ENCODE measurements around the gene CRIM1. TPM values are rescaled to one million over a fixed set of nuclear protein-coding genes. Genes with fewer than 3 reads are reported as not detected.

CRIM1 gene
- total RNA-seq, 5 donors from 2014 or later (not counting 1 experiment from before 2014, with no cell fraction given), result 2.0 to 5.8 (median 4.2) TPM

GRCh38 chr2:36513661-36514060, 158.1 kb downstream of the CRIM1 start:
- no peaks in the 10 kb centered on the region for H3K36me3 ChIP-seq (ENCODE audit: control insufficient read depth in 2 of 2, extremely low read depth in 1 of 2, insufficient read depth in 1 of 2, low read length in 1 of 2)
- no peak for ATAC-seq (replicated peaks in 1 of 4)
- H3K27ac ChIP-seq (ENCODE audit: low read length), result no peak overlapping the region
- Mint-ChIP-seq H3K9me3 (no peaks in the 10 kb centered on the region), H3K36me3 (peaks cover 20% of the 10 kb centered on the region), H3K27ac (no peak overlapping the region), H3K27me3 (no peaks in the 10 kb centered on the region), H3K4me3 (no peak overlapping the region), H3K4me1 (no peaks in the 10 kb centered on the region)
- DNase-seq, result no peak
- H3K4me3 ChIP-seq (ENCODE audit: control insufficient read depth in 1 of 2, extremely low read depth in 1 of 2, low read length in 1 of 2), result no peak overlapping the region
- H3K27me3 ChIP-seq (replicated peaks in 1 of 2; ENCODE audit: control insufficient read depth in 2 of 2, extremely low read depth in 1 of 2, insufficient read depth in 2 of 2, low read length in 1 of 2), result no peaks in the 10 kb centered on the region
- no peaks in the 10 kb centered on the region for H3K4me1 ChIP-seq (ENCODE audit: control insufficient read depth in 1 of 2, extremely low read depth in 1 of 2, insufficient read depth in 2 of 2, low read length in 2 of 2)
- ChIA-PET POLR2A (no interaction called here), CTCF (interaction anchor here in 1 of 2 donors (0.6 kb wide), 1 partner anchor 77 kb away, joined by 3 read pairs; no protein-coding TSS in a partner anchor)
- no peaks in the 10 kb centered on the region for H3K9me3 ChIP-seq
- 100% methylated on average over 2 of the region's 2 CpGs for WGBS (ENCODE audit: insufficient coverage)

- POLR2A ChIA-PET, result no interaction called here
- CTCF ChIA-PET, result no interaction called here
- Mint-ChIP-seq H3K4me1 (no peaks in the 10 kb centered on the region), H3K9me3 (no peaks in the 10 kb centered on the region), H3K27me3 (no peaks in the 10 kb centered on the region), H3K4me3 (no peak overlapping the region), H3K36me3 (peaks cover 27% of the 10 kb centered on the region), H3K27ac (no peak overlapping the region)
- Histone ChIP-seq H3K27ac (ENCODE audit: low read length) (no peak overlapping the region), H3K27me3 (replicated peaks in 1 of 2; ENCODE audit: control insufficient read depth in 2 of 2, extremely low read depth in 1 of 2, insufficient read depth in 2 of 2, low read length in 1 of 2) (no peaks in the 10 kb centered on the region), H3K9me3 (no peaks in the 10 kb centered on the region), H3K36me3 (ENCODE audit: control insufficient read depth in 2 of 2, extremely low read depth in 1 of 2, insufficient read depth in 1 of 2, low read length in 1 of 2) (no peaks in the 10 kb centered on the region), H3K4me1 (ENCODE audit: control insufficient read depth in 1 of 2, extremely low read depth in 1 of 2, insufficient read depth in 2 of 2, low read length in 2 of 2) (no peaks in the 10 kb centered on the region), H3K4me3 (ENCODE audit: control insufficient read depth in 1 of 2, extremely low read depth in 1 of 2, low read length in 1 of 2) (no peak overlapping the region)
- ATAC-seq (replicated peaks in 1 of 4) (no peak), DNase-seq (no peak)
- WGBS (ENCODE audit: insufficient coverage), result 96% methylated on average over 4 of the region's 7 CpGs
Measured at GRCh38 chr2:36515538-36515937, 160.0 kb downstream of the CRIM1 start.

GRCh38 chr2:36516136-36516870, 160.7 kb downstream of the CRIM1 start:
- Mint-ChIP-seq H3K9me3 (no peaks in the 10 kb centered on the region), H3K27ac (no peak overlapping the region), H3K27me3 (no peaks in the 10 kb centered on the region), H3K36me3 (peaks cover 32% of the 10 kb centered on the region), H3K4me3 (no peak overlapping the region), H3K4me1 (no peaks in the 10 kb centered on the region)
- Histone ChIP-seq H3K9me3 (no peaks in the 10 kb centered on the region), H3K27ac (ENCODE audit: low read length) (no peak overlapping the region), H3K4me1 (ENCODE audit: control insufficient read depth in 1 of 2, extremely low read depth in 1 of 2, insufficient read depth in 2 of 2, low read length in 2 of 2) (no peaks in the 10 kb centered on the region), H3K27me3 (replicated peaks in 1 of 2; ENCODE audit: control insufficient read depth in 2 of 2, extremely low read depth in 1 of 2, insufficient read depth in 2 of 2, low read length in 1 of 2) (no peaks in the 10 kb centered on the region), H3K4me3 (ENCODE audit: control insufficient read depth in 1 of 2, extremely low read depth in 1 of 2, low read length in 1 of 2) (no peak overlapping the region), H3K36me3 (ENCODE audit: control insufficient read depth in 2 of 2, extremely low read depth in 1 of 2, insufficient read depth in 1 of 2, low read length in 1 of 2) (no peaks in the 10 kb centered on the region)
- ChIA-PET POLR2A (no interaction called here), CTCF (no interaction called here)
- no peak for DNase-seq
- 96% methylated on average over 4 of the region's 8 CpGs for WGBS (ENCODE audit: insufficient coverage)
- no peak for ATAC-seq (replicated peaks in 1 of 4)

- H3K4me1 ChIP-seq (ENCODE audit: control insufficient read depth in 1 of 2, extremely low read depth in 1 of 2, insufficient read depth in 2 of 2, low read length in 2 of 2), result no peaks in the 10 kb centered on the region
- Mint-ChIP-seq H3K27ac (no peak overlapping the region), H3K36me3 (peaks cover 53% of the 10 kb centered on the region), H3K27me3 (no peaks in the 10 kb centered on the region), H3K9me3 (no peaks in the 10 kb centered on the region), H3K4me3 (no peak overlapping the region), H3K4me1 (no peaks in the 10 kb centered on the region)
- H3K4me3 ChIP-seq (ENCODE audit: control insufficient read depth in 1 of 2, extremely low read depth in 1 of 2, low read length in 1 of 2), result no peak overlapping the region
- no CpG with 5 or more reads among the region's 4 CpGs for WGBS (ENCODE audit: insufficient coverage)
- H3K27me3 ChIP-seq (replicated peaks in 1 of 2; ENCODE audit: control insufficient read depth in 2 of 2, extremely low read depth in 1 of 2, insufficient read depth in 2 of 2, low read length in 1 of 2), result no peaks in the 10 kb centered on the region
- no peaks in the 10 kb centered on the region for H3K9me3 ChIP-seq
- DNase-seq (no peak), ATAC-seq (replicated peaks in 1 of 4) (no peak)
- CTCF ChIA-PET, result no interaction called here
- H3K36me3 ChIP-seq (ENCODE audit: control insufficient read depth in 2 of 2, extremely low read depth in 1 of 2, insufficient read depth in 1 of 2, low read length in 1 of 2), result no peaks in the 10 kb centered on the region
- POLR2A ChIA-PET, result no interaction called here
- no peak overlapping the region for H3K27ac ChIP-seq (ENCODE audit: low read length)
Measured at GRCh38 chr2:36520431-36520830, 164.9 kb downstream of the CRIM1 start.

- Mint-ChIP-seq H3K27me3 (no peaks in the 10 kb centered on the region), H3K4me3 (no peak overlapping the region), H3K4me1 (no peaks in the 10 kb centered on the region), H3K9me3 (no peaks in the 10 kb centered on the region), H3K36me3 (peaks cover 66% of the 10 kb centered on the region), H3K27ac (no peak overlapping the region)
- ChIA-PET POLR2A (interaction anchor here in 1 of 2 donors (0.6 kb wide), 1 partner anchor 176 kb away, joined by 3 read pairs; no protein-coding TSS in a partner anchor), CTCF (no interaction called here)
- WGBS (ENCODE audit: insufficient coverage), result 82% methylated on average over 4 of the region's 4 CpGs
- Histone ChIP-seq H3K9me3 (no peaks in the 10 kb centered on the region), H3K27me3 (replicated peaks in 1 of 2; ENCODE audit: control insufficient read depth in 2 of 2, extremely low read depth in 1 of 2, insufficient read depth in 2 of 2, low read length in 1 of 2) (no peaks in the 10 kb centered on the region), H3K27ac (ENCODE audit: low read length) (no peak overlapping the region), H3K36me3 (ENCODE audit: control insufficient read depth in 2 of 2, extremely low read depth in 1 of 2, insufficient read depth in 1 of 2, low read length in 1 of 2) (no peaks in the 10 kb centered on the region), H3K4me3 (ENCODE audit: control insufficient read depth in 1 of 2, extremely low read depth in 1 of 2, low read length in 1 of 2) (no peak overlapping the region), H3K4me1 (ENCODE audit: control insufficient read depth in 1 of 2, extremely low read depth in 1 of 2, insufficient read depth in 2 of 2, low read length in 2 of 2) (no peaks in the 10 kb centered on the region)
- ATAC-seq (replicated peaks in 1 of 4), result no peak
- no peak for DNase-seq
Measured at GRCh38 chr2:36523153-36523552, 167.6 kb downstream of the CRIM1 start.

- H3K9me3 Mint-ChIP-seq, result no peaks in the 10 kb centered on the region
- Histone ChIP-seq H3K4me1 (ENCODE audit: control insufficient read depth in 1 of 2, extremely low read depth in 1 of 2, insufficient read depth in 2 of 2, low read length in 2 of 2) (no peaks in the 10 kb centered on the region), H3K4me3 (ENCODE audit: control insufficient read depth in 1 of 2, extremely low read depth in 1 of 2, low read length in 1 of 2) (no peak overlapping the region), H3K27ac (ENCODE audit: low read length) (no peak overlapping the region), H3K36me3 (ENCODE audit: control insufficient read depth in 2 of 2, extremely low read depth in 1 of 2, insufficient read depth in 1 of 2, low read length in 1 of 2) (no peaks in the 10 kb centered on the region), H3K27me3 (replicated peaks in 1 of 2; ENCODE audit: control insufficient read depth in 2 of 2, extremely low read depth in 1 of 2, insufficient read depth in 2 of 2, low read length in 1 of 2) (no peaks in the 10 kb centered on the region), H3K9me3 (no peaks in the 10 kb centered on the region)
- peaks cover 64% of the 10 kb centered on the region for H3K36me3 Mint-ChIP-seq
- 100% methylated on average over 3 of the region's 5 CpGs for WGBS (ENCODE audit: insufficient coverage)
- H3K27me3 Mint-ChIP-seq, result no peaks in the 10 kb centered on the region
- H3K4me1 Mint-ChIP-seq, result no peaks in the 10 kb centered on the region
- CTCF ChIA-PET, result interaction anchor here in 1 of 2 donors (1.0 kb wide), 1 partner anchor 112 kb away, joined by 3 read pairs; no protein-coding TSS in a partner anchor
- H3K4me3 Mint-ChIP-seq, result no peak overlapping the region
- POLR2A ChIA-PET, result no interaction called here
- DNase-seq (no peak), ATAC-seq (replicated peaks in 1 of 4) (no peak)
- no peak overlapping the region for H3K27ac Mint-ChIP-seq
Measured at GRCh38 chr2:36525245-36525644, 169.7 kb downstream of the CRIM1 start.

Data from T-cell (primary cell).